HG03460 (cell line): ENCODE data around the gene GAL3ST2.
"Not testable (repeated sequence)": the region's sequence is repeated elsewhere in the genome, so short reads cannot be mapped to it uniquely, and the experiment has no call there.

ENCODE experiments used
- ATAC-seq: cut with Tn5 transposase; IDR thresholded peaks from one replicate; pipeline ENCODE4 v1.9.1; 2021; ENCODE audit not compliant: unreplicated experiment

Gene GAL3ST2

DNA sequence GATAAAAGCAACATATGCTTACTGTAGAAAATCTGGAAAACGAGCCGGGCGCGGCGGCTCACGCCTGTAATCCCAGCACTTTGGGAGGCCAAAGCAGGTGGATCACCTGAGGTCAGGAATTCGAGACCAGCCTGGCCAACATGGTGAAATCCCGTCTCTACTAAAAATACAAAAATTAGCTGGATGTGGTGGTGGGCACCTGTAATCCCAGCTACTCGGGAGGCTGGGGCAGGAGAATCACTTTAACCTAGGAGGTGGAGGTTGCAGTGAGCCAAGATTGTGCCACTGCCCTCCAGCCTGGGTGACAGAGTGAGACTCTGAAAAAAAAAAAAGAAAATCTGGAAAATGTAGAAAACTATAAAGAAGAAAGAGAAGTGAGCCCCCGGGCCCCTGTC, 41.2 kb downstream of the GAL3ST2 start:
- not testable (repeated sequence) for ATAC-seq

DNA sequence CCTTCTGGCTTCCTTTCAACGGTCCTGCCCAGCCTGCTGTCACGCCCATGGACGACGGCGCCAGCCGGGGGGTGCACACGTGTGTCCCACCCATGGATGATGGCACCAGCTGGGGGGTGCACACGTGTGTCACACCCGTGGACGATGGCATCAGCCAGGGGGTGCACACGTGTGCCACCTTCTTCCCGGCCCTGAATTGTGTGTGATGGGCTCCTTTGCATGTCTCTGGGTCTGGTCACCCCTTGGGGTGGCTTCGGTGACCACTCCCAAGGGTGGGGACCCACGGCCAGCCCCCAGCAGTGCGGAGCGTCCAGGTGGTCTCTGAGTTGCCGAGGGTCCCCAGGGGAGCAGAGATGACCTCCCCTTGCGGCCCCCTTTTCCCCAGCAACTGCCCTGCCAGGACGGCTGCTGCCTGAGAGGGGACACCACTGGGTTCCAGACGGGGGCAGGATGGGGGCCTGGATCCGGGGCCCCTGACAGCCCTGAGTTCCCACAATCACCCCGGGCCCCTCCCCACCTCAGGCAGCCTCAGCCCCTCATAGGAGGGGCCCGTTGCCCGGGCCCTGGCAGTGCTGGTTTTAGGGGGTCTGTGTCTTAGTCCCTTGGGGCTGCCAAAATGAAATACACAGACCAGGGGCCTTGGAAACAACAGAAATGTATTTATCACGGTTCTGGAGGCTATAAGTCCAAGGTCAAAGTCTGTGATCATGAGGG, 41.8 kb downstream of the GAL3ST2 start:
- ATAC-seq: no peak

DNA sequence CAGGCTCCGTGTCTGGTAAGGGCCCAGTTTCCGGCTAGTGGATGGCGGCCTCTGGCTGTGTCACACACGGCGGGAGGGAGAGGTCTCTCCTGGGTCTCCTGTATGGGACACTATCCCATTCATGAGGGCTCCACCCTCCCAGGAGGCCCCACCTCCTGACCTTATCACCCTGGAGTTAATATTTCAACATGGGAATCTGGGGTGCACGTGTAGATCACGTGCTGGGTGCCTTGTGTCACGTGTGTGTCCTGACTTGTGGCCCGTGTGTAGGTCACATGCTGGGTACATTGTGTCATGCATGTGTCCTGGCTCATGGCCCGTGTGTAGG, 42.3 kb downstream of the GAL3ST2 start:
- ATAC-seq: no peak

DNA sequence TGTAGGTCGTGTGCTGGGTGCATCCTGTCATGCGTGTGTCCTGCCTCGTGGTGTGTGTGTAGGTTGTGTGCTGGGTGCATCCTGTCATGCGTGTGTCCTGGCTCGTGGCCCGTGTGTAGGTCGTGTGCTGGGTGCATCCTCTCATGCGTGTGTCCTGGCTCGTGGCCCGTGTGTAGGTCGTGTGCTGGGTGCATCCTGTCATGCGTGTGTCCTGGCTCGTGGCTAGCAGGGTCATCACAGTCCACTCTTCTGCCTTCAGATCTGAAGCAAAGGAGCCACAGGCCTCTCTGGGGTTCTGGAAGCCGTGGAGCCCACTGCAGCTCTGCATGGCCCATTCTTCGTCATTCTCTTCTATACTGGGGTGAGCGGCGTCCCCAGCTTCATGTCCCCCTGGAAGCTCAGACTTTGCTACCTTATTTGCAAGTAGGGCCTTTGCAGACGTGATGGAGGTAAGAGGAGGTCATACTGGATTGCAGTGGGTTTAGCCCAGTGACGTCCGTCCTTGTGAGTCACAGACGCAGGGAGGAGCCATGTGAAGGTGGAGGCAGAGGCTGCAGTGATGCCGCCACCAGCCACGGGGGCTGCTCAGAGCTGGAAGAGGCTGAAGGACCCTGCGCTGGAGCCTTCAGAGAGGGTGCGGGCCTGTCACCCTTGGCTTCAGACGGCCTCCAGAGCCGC, 43.5 kb downstream of the GAL3ST2 start:
- not testable (repeated sequence) for ATAC-seq

DNA sequence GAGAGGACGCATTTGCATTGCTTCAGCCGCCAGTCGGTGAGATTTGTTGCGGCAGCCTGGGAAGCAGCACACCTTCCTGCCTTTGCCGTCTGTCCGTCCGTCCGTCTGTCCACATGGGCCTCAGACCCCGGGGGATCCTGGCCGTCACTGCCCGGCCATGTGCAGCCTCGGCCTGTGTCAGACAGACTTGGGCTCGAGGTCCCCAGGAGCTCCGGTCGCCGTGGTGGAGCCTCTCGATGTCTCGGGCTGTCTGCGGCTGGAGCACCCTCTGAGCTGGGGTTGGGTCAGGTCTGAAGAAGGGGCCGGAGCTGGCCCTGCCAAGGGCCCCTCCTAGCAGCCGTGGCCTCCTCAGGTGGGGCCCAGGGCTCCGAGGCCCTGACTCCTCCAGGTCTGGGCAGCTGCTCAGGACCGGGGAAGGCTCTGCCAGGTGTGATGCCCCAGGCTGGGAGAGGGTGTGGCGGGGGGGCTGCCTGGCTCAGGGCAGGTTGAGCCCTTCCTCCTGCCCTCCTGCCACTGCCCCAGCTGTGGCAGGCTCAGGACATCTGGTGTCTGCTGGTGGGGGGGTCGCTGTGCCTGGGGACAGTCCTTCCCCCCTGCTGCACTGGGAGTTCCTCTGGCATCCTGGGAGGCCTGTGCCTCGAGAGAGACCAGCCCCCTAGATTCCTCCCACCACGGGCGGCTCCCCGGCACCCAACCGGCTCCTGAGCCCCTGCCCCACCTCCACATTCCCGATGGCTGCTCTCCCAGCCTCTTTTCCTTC, 44.2 kb downstream of the GAL3ST2 start:
- no peak for ATAC-seq

DNA sequence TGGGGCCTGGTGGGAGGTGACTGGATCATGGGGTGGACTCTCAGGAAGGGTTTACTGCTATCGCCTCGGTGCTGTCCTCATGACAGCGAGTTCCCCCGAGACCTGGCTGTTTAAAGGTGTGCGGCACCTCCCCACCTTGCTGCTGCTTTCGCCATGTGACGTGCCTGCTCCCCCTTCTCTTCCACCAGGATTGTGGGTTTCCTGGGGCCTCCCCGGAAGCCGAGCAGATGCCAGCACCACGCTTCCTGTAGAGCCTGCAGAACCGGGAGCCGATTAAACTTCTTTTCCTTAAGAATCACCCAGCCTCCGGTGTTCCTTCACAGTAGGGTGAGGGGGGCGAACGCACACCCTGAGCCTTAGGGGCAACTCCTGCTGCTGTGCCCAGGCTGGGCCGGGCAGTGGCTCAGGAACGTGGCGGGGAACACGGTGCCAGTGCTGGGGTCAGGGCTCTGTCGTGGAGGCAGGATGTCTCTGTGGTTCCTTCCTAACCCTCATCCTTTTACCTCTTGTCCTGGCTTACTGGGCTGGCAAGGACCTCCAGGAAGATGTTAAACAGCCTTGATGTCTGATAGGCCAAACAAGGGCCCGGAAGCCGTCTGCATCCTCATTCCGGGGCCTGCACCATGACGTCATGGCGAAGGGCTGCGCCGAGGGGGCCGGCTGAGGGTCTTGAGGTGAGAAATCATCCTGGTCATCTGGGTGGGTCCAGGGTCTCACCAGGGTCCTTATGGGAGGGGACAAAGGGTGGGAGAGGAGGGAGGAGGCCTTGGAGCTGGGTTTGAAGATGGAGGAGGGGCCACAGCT, 45.0 kb downstream of the GAL3ST2 start:
- no peak for ATAC-seq

DNA sequence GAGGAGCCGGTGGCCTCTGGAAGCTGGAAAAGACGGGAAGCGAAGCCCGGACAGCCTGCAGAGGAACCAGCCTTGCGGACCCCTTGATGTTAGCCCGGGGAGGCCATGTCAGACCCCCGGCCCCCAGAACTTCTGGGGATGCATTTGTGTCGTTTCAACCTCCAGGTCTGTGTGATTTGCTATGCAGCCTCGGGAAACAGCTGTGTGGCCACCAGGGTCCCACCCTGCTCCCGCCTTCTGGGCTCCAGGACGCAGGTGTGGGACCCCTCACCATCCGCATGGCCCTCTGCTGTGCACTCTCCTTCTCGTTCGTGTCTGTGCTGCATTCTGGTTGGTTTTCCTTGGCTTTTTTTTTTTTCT, 45.6 kb downstream of the GAL3ST2 start:
- ATAC-seq: no peak

DNA sequence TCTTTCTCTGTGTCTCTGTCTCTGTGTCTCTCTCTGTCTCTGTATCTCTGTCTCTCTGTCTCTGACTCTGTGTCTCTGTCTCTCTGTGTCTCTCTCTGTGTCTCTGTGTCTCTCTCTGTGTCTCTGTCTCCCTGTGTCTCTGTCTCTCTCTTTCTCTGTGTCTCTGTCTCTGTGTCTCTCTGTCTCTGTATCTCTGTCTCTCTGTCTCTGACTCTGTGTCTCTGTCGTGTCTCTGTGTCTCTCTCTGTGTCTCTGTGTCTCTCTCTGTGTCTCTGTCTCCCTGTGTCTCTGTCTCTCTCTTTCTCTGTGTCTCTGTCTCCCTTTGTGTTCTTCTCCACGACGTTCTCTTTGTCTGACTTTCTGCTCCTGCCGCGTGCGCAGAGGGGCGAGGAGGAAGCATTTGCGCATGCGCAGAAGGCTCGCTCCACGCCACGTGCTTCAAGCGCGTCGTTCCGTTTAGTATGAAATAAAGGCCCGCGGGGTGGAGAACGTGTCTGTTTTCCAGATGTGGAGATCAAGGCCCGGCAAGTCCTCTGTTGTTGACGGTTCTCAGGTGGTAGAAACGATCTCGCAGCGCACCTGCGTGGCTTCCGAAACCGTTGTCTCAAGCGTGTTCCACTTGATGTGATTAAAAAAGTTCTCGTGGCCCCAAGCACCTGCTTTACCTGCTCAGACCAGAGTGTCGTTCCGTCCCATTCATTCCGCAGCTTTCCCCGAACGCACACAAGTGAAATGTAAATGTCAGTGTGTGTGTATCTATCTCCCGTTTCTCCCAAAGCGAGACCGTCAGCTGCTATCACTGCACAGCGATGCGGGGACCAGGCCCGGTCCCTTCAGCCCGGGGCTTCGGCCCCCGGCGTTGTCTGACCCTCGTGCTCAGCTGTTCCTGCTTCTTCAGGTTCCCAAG, 47.2 kb downstream of the GAL3ST2 start:
- not testable (repeated sequence) for ATAC-seq

DNA sequence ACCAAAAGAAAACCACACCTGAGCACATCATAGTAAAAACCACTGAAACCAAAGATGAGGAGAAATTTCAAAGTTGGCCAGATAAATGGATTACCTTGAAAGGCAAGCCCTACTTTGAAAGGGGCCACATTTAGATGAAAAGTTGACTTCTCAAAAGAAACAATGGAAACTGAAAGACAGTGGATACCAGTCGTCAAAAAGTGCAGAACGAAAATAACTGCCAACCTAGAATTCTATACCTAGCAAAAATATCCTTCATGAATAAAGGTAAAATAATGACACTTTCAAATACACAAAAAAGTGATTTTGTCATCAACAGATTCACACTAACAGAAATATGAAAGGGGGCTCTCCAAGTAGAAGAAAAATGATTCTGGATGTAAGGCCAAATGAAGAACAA, 50.8 kb downstream of the GAL3ST2 start:
- no peak for ATAC-seq

DNA sequence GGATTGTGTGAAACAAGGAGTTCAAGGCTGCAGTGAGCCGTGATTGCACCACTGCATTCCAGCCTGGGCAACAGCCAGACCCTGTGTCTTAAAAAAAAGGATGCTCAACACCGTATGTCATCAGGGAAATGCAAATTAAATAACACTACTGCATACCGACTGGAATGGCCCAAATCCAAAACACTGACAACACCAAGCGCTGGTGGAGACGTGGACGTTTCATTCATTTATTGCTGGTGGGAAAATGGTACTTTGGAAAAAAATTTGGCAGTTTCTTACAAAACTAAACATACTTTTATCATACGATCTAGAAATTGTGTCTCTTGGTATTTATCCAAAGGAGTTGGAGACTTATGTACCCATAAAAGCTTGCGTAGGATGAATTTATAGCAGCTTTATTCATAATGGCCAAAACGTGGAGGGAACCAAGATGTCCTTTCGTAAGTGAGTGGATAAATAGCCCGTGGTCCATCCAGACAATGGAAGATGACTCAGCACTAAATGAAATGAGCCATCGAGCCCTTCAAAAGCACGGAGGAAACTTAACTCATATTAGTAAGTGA, 56.6 kb downstream of the GAL3ST2 start:
- no peak for ATAC-seq

DNA sequence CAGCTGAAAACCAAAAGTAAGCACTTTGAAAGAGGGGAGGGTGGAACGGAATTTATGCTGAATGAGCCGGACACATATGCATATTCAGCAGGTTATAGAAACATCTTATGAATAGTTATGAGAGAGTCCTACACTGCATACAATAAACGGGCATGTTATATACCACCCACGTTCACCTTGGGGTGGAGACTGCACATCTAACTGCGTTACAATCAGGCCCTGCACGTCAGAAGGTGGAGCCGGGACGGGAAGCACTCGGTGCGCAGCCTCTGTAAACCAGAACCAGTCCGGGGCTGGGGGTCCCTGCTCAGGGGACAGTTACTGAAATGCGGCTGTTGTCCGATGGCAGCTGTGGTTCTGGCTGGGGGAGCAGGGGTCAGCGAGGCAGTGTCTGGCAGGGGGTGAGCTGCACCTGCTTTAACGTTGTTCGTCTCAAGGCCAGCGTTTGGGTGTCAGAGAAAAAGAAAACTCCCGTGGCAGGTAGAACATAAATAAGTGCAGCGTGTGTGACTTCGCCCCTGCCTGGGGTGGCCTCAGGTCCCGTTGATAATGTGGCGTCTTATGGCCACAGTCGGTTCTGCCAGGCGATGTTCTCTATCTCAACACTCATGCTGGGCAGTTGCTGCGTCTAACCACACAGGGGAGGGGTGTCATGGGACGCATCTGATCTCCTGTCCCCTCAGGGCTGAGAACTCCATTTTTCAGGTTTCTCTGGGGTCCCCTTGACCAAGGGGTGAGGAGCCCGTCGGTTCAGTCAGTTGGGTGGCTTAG, 57.3 kb downstream of the GAL3ST2 start:
- ATAC-seq: not testable (repeated sequence)

DNA sequence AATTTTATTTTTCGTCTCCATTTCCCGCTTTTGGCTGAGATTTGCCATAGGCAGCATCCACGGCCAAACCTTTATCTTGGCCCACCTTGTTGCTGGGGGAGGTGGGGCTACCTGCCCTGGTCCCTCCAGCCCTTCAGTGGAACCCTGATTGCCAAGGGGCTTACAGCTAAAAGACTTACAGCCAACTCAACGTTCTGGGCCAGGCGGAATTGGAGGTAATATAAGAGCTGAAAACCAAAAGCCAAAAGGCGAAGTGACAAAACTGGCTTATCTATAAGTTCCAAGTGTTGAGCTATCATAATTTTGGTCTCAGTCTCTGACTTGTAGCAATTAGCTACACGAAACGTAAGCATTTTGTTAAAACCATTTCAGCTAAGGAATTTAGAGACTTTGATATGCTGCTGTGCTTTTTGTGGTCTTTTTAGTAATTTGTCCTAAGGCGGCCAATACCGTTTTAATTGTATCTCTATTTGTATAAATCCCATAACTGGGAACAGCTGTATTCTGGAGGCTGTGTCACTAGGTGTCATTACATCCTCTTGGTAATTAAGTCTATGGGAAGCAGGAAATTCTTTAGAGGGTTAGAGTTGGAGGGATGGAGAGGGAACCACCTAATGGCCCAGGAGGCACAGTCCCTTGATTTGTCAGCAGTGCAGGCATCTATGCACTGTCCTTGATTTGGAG, 58.0 kb downstream of the GAL3ST2 start:
- ATAC-seq: no peak

DNA sequence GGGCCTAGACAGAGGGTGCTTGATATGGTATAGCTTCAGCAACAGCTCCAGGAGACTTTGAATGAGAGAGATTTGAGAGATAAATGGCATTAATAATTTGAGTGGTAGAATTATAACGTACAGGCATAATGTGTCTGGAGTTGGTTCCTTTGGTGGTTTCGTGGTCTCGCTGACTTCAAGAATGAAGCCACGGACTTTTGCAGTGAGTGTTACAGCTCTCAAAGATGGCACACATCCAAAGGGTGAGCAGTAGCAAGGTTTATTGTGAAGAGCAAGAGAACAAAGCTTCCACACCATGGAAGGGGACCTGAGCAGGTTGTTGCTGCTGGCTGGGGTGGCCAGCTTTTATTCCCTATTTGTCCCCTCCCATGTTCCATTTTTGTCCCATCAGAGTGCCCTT, 59.0 kb downstream of the GAL3ST2 start:
- no peak for ATAC-seq

DNA sequence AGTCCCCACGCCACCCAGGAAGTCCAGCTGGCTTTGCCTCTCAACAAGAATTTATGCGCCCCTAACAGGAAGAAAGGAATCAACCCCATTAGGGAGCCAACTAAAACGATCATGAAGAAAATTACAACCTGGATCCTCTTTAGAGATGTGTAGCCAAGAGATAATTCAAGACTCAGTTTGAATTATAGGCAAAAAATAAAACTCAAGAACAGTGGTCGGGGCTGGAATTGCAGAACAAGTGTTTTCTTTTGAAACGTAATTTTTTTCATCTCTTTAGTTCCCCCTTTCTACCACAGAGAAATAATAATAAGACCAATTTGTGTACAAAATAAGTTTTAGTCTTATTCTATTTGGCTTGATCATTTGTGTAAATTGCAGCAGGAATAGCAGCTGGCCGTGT, 59.7 kb downstream of the GAL3ST2 start:
- ATAC-seq: no peak

DNA sequence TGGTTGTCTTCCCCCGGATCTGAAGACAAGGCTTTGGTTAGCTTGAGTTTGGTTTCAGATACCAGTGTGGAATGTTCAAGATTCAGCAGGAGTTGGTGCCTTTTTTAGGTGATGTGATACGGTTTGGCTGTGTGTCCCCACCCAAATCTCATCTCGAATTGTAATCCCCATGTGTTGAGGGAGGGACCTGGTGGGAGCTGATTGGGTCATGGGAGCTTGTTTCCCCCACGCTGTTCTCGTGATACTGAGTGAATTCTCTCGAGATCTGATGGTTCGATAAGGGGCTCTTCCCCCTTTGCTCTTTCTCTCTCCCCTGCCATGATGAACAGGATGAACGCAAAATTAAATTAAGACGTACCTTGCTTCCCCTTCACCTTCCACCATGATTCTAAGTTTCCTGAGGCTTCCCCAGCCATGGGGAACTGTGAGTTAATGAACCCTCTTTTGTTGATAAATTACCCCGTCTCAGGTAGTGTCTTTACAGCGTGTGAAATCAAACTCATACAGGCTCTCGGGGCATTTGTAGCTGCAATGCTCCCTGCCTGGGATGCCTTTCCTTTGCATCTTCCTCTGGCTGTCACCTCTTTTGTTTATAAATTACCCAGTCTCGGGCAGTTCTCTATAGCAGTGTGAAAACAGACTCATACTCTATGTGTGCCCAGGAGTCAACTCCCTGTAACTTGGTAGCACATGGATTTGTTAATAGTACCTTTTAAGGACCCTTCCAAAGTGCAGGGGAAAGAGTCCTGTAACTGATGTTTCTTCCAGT, 60.8 kb downstream of the GAL3ST2 start:
- ATAC-seq: no peak

DNA sequence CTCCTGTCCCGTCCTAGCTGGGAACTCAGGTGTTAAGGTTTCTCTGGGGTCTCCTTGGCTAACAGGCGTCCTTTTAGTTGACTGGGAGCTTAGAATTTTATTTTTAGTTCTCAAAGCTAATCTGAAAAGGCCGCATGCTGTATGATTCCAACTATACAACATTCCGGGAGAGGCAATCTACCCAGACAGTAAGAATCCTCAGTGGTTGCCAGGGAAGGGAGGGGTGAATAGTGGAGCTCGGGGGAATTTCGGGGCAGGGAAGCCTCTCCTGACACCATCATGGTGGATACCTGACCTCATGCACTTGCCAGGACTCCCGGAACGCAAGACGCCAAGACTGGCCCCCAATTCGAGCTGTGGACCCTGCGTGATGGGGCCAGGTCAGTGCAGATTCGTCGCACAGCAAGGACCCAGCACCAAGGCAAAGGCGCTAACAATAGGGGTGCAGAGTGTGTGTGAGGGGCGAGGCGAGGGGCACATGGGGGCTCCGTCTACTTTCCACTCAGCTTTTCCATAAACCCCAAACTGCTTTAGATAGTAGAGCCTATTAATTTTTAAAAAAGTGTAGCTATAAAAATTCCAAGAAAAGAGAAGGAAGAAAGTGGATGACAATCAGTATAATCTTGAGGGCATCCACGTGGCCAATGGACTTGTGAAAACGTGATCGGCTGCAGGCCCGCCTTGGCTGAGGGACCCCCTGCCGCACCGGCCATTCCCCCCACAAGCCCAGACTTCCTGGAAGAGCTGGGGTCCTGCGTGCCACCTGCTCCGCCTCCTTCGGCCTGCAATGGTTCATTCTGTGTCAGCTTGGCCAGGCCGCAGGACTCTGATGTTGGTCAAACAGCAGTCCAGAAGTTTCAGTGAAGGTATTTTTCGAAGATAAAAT, 64.8 kb downstream of the GAL3ST2 start:
- no peak for ATAC-seq

DNA sequence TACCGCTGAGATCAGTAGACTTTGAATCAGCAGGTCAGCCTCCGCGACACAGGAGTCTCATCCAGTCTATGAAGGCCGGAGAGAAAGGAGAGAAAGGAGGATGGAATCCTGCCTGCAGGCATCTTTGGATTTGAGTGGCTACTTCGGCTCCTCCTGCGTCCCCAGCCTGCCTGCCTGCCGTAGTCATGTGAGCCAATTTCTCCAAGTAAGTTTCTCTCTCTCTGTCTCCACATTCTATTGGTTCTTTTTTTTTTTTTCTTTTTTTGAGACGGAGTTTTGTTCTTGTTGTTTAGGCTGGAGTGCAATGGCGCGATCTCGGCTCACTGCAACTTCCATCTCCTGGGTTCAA, 65.4 kb downstream of the GAL3ST2 start:
- ATAC-seq: no peak
